T-helper 1 cell treated with Interleukin-12 subunit alpha and Interleukin-12 subunit beta and Interleukin-4 antibody, amounts not matched to agents 30 μg/mL and 1 μg/mL, for 36 hours (primary cell): ENCODE results near the gene THAP5.

Experiments
- H3K27ac Mint-ChIP-seq: one replicate; pipeline ENCODE4 v1.8.0; 2021; ENCODE audit warnings: mild to moderate bottlenecking, mixed read lengths
- H3K27me3 Mint-ChIP-seq: one replicate; pipeline ENCODE4 v1.8.0; 2021; ENCODE audit warnings: low read depth, mixed read lengths
- H3K36me3 Mint-ChIP-seq: one replicate; pipeline ENCODE4 v1.8.0; 2021; ENCODE audit warnings: low read depth, mixed read lengths
- H3K4me1 Mint-ChIP-seq: one replicate; pipeline ENCODE4 v1.8.0; 2021; ENCODE audit warnings: low read depth, mixed read lengths
- H3K4me3 Mint-ChIP-seq: one replicate; pipeline ENCODE4 v1.8.0; 2021; ENCODE audit warnings: mild to moderate bottlenecking, moderate library complexity, mixed read lengths
- H3K9me3 Mint-ChIP-seq: one replicate; pipeline ENCODE4 v1.8.0; 2021; ENCODE audit warnings: mixed read lengths

The THAP5 gene, protein sequence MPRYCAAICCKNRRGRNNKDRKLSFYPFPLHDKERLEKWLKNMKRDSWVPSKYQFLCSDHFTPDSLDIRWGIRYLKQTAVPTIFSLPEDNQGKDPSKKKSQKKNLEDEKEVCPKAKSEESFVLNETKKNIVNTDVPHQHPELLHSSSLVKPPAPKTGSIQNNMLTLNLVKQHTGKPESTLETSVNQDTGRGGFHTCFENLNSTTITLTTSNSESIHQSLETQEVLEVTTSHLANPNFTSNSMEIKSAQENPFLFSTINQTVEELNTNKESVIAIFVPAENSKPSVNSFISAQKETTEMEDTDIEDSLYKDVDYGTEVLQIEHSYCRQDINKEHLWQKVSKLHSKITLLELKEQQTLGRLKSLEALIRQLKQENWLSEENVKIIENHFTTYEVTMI

DNA sequence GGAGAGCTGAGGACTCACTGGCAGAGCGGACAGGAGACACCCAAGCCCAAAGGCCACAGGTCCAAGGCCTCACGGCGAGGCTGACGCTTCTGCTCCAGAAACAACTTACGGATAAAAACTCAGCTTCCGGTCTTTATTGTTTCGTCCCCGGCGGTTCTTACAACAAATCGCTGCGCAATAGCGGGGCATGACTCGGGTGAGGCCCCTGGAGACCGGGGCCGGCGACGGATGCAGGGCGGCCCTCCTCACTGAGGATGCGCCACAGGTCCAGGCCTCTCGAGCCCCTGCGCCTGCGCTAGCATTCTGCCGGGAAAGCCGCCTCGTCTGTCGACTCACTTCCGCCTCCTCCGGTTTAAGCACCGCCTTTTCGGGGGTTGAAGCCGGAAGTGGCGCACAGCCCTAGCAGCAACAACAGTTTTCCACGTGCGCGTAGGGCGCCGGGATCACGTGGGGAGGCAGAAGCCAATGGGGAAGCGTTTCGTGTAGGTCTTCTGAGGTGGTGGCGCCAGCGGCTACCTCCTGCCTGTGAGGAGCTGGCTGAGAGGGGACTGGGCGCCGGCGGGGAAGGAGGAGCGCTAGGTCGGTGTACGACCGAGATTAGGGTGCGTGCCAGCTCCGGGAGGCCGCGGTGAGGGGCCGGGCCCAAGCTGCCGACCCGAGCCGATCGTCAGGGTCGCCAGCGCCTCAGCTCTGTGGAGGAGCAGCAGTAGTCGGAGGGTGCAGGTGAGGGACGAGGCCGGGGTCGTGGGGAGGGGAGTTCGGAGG is at the start of gene THAP5, which contains the start of gene DNAJB9:
TSS of gene THAP5 (minus strand) at position 326 of the 765 bp plus-strand sequence. CDS start at position 189, 137 bp downstream.
TSS of gene DNAJB9 (plus strand) at position 494 of the 765 bp plus-strand sequence. CDS start 1,853 bp downstream, outside the sequence.
- no peaks in the 10 kb centered on the region for H3K27me3 Mint-ChIP-seq
- H3K4me1 Mint-ChIP-seq: peaks cover 37% of the 10 kb centered on the region
- peak within 1 kb of the TSS; percentile 93 for H3K4me3 Mint-ChIP-seq
- H3K36me3 Mint-ChIP-seq: peaks cover 40% of the 10 kb centered on the region
- peak within 1 kb of the TSS; percentile 96 for H3K27ac Mint-ChIP-seq
- peaks cover 4% of the 10 kb centered on the region for H3K9me3 Mint-ChIP-seq

DNA sequence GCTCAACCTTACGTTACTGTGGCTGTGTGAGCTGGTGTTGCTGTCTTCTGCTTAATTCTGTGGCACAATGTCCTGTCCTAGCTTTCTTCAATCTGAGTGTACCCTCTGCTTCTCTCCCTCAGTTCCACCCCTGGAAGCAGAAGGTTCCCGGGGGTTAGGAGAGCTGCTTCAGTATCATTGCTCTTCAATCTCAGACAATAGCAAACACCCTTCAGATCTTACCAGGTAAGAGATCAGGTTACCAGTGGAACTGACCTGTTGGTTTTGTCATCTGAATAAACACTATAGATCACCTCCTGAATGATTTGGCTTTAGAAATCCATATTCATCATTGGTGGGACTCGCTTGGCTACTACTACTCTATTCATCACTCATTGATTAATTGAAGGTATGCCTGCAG is 48.5 kb upstream of the THAP5 start:
- H3K9me3 Mint-ChIP-seq: no peaks in the 10 kb centered on the region
- H3K4me3 Mint-ChIP-seq: no peak overlapping the region
- H3K27me3 Mint-ChIP-seq: no peaks in the 10 kb centered on the region
- H3K27ac Mint-ChIP-seq: no peak overlapping the region
- no peaks in the 10 kb centered on the region for H3K4me1 Mint-ChIP-seq
- H3K36me3 Mint-ChIP-seq: no peaks in the 10 kb centered on the region

DNA sequence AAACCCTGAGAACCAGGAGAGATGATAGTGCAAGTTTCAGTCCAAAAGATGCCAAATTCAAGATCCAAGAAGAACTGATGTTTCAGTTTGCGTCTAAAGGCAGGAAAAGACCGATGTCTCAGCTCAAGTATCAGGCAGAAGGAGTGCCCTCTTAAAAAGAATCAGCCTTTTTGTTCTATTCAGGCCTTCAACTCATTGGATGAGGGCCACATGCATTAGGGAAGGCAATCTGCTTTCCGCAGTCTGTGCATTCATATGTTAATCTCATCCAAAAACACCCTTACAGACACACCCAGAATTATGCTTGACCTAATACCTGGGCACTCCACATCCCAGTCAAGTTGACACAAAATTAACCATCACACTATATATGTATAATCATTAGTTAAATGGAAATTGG is 45.4 kb upstream of the THAP5 start:
- Mint-ChIP-seq H3K4me1 (no peaks in the 10 kb centered on the region), H3K4me3 (no peak overlapping the region), H3K9me3 (no peaks in the 10 kb centered on the region), H3K27ac (no peak overlapping the region), H3K36me3 (no peaks in the 10 kb centered on the region), H3K27me3 (peaks cover 7% of the 10 kb centered on the region)

DNA sequence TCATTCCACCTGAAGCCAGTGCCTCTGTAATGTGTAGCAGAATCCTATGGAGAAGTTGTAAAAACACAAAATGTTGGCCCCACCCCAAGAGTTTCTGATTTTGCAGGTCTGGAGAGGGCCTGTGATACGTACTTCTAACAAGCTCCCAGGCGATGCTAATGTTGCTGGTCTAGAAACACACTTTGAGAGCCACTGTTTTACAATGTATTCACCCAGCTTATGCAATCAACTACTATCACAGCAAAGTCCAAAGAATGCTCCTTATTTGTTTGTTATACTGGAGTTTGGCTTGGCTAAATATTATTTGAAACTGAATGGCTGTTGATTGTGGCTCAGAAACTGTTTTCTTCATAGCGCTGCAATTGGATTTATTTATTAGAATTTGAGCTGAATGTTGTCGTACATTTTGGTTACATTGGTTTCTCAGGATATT is 44.5 kb upstream of the THAP5 start:
- H3K27me3 Mint-ChIP-seq: peaks cover 7% of the 10 kb centered on the region
- H3K27ac Mint-ChIP-seq: no peak overlapping the region
- no peaks in the 10 kb centered on the region for H3K9me3 Mint-ChIP-seq
- H3K36me3 Mint-ChIP-seq: no peaks in the 10 kb centered on the region
- no peaks in the 10 kb centered on the region for H3K4me1 Mint-ChIP-seq
- no peak overlapping the region for H3K4me3 Mint-ChIP-seq

DNA sequence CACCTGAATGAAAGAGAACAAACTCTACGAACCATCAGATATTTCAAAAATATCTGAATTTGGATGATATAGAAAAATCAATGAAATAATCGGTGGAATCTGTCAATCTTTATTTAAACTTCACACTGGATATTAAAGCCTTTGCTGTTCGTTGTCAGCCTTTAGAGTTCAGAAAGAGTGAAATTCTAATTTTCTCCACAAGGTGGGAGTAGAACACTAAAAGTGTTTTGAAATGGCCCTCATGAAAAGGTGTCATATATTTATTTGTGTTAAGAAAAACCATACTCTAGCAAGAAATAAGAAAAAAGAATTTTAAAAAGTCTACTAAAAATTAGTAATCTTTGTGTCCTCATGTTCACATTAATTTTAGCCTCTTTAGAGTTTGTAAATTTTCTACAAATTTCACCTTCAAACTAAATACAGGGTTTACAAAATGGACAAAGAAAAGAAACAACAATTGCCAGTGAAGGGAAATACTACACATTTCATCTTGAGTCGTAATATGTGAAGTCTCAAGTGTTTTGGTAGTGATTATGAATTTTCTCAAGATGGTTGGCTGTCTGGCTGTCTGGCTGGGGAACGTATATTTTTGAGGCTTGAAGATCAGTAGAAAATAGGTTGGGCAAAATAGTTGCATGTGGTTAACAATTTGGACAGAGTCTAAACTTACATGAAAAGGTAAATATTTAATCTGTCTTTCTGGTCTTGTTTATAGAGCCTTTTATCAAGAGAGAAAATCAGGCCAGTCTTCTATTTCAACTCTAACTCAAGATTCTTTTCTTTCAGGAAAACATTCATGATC is 43.8 kb upstream of the THAP5 start:
- Mint-ChIP-seq H3K36me3 (no peaks in the 10 kb centered on the region), H3K4me1 (no peaks in the 10 kb centered on the region), H3K9me3 (no peaks in the 10 kb centered on the region), H3K27ac (no peak overlapping the region), H3K27me3 (peaks cover 7% of the 10 kb centered on the region), H3K4me3 (no peak overlapping the region)

DNA sequence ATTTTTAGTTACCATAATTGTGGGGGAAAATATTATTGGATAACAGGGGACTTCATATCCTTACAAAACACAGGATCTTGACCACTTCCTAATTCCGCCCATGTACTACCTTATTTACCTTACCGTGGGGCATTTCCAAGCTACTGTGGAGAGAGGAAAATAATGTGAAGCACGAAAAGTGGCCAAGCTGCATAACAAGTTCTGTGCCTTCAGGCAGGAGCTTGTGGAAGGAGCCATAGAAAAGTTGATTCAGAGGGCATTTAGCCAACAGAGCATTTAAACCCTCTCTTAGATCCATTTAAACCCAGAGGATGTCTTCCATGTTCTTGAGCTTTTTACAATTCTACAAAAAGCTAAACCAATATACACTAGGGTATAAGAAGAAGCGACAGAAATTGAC is 41.8 kb upstream of the THAP5 start:
- H3K4me3 Mint-ChIP-seq: no peak overlapping the region
- H3K27me3 Mint-ChIP-seq: peaks cover 10% of the 10 kb centered on the region
- H3K4me1 Mint-ChIP-seq: no peaks in the 10 kb centered on the region
- H3K36me3 Mint-ChIP-seq: no peaks in the 10 kb centered on the region
- no peak overlapping the region for H3K27ac Mint-ChIP-seq
- no peaks in the 10 kb centered on the region for H3K9me3 Mint-ChIP-seq

DNA sequence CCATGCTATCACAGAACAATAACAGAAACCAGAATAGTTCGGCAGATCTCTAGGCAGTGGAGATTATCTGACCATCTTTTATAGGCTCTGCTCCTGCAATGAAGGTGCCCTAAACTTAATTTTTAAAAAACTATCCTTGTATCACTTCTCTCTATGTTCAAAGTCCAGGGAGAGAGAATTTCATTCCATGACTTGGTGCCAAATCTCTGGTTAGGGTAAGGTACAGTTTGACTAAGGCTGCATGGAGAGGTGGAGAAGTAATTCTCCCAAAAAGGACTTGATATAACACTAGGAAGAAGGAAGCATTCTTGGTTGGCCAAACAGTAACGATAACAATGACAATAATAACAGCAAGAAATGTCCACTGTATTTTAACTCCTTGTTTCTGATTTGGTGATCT is 40.1 kb upstream of the THAP5 start:
- Mint-ChIP-seq H3K4me3 (no peak overlapping the region), H3K36me3 (no peaks in the 10 kb centered on the region), H3K9me3 (no peaks in the 10 kb centered on the region), H3K4me1 (no peaks in the 10 kb centered on the region), H3K27ac (no peak overlapping the region), H3K27me3 (peaks cover 15% of the 10 kb centered on the region)

DNA sequence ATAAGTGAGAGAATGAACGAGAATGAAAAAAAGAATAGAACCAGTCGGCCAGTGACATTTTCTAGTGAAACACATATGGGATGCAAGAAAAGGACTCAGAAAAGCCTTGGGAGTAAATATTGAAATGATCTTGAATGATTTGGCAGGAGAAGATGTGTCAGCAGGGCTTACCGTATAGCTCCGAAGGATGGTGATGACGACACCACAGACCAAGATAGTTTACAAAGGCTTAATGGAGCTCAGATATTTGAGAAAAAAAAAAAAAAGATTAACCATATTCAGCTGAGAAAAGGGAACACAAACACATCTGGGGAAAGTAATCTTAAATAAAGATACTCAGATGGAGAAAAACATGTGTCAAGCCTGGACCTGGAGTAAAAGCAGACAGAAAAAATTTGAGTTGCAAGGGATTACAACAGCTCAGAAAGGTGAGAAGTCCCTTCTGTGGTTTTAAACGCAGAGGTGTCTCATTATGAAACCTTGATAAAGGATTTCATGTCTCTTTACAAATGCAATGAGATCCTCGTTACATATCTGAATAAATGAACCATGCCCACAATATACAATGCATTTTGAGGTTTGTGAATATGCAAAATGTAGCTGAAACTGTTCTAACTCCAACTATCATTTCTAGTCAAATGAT is 36.2 kb upstream of the THAP5 start:
- Mint-ChIP-seq H3K27ac (no peak overlapping the region), H3K27me3 (peaks cover 8% of the 10 kb centered on the region), H3K36me3 (no peaks in the 10 kb centered on the region), H3K4me1 (no peaks in the 10 kb centered on the region), H3K9me3 (no peaks in the 10 kb centered on the region), H3K4me3 (no peak overlapping the region)

DNA sequence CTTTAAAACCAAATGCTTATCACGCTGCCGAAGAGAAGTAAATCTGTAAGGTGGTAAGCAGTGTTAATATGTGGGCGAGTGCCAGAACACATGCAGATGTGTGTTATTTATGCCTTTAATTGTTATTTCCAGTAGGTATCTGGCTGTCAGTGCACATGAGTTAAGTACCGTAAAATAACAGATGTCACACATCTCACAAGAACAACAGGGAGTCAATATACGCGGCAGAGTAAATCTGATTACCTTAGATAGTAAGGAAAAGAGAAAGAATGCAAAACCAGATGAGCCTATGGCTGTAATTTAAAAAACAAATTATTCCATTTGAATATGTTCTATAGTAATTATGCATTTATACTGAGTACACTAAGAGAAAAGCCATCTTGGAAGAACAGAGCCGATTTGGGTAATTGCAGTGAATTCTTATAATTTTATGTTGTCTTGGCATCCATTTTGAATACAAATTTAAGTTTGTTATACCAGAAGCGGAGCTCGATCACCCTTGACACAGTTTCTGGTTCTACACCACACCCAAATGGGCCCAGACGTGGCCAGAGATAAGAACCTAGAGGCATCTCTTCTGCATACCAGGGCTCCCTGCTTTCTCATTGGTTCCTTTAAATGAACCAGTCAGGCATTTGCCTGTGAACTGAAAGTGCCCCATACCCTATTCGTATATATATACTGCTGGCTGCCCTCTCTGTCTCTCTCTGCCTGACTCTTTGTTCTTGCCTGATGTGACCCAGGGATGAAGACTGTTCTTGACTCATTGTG is 35.0 kb upstream of the THAP5 start:
- Mint-ChIP-seq H3K4me1 (no peaks in the 10 kb centered on the region), H3K9me3 (no peaks in the 10 kb centered on the region)

DNA sequence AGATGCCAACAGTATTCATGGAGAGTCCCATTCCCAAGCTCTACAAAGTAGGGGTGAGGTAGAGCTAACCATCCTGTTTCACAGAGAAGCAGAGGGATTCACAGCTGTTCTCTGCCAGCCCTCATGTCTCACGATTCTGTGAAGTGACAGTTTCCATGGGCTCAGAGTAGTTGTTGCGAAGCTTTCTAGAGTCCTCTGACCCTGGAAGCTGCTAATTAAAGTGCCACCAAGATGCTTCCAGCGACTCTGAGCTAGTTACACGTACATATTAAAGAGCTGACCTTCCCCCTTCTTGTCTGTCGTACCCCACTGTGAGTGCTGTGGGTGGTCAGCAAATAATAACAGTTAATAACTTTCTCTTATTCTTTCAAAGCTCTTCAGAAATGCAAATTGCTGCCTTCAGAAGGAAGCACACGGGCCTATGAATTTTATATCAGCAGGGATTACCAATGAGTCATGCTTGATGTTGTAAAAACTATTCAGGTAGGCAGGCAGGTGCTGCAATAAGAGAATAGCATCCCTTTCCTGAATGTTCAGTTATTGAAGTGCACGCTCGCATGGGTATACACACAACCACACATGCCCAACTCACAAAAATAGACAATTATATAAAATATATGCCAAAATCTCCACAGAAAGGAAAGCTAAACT is 34.3 kb upstream of the THAP5 start:
- no peak overlapping the region for H3K27ac Mint-ChIP-seq
- no peaks in the 10 kb centered on the region for H3K4me1 Mint-ChIP-seq
- H3K27me3 Mint-ChIP-seq: peaks cover 21% of the 10 kb centered on the region
- H3K36me3 Mint-ChIP-seq: no peaks in the 10 kb centered on the region
- H3K4me3 Mint-ChIP-seq: no peak overlapping the region
- H3K9me3 Mint-ChIP-seq: no peaks in the 10 kb centered on the region

More for the DNA sequence above, 35.0 kb upstream of the THAP5 start:
- no peaks in the 10 kb centered on the region for H3K36me3 Mint-ChIP-seq
- peaks cover 19% of the 10 kb centered on the region for H3K27me3 Mint-ChIP-seq
- no peak overlapping the region for H3K4me3 Mint-ChIP-seq
- H3K27ac Mint-ChIP-seq: no peak overlapping the region

DNA sequence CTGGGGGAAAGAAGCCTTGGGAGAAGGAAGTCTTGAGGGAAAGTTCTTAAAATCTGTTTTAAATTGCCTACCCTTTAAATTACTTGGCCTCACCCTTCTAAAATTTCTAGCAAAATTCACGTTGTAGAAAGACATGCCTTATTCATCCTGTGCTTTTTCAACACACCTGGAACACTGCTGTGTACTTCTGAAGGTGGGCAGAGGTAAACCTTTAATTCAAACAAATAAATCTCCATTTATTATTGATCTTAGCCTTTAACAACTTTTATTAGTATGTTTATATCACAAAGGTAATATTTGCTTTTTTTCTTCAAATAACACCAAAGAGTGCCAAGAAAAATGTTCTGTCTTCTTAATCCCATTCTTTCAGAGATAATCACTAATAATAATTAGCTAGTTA is 30.9 kb upstream of the THAP5 start:
- Mint-ChIP-seq H3K4me3 (no peak overlapping the region), H3K27me3 (peaks cover 27% of the 10 kb centered on the region), H3K36me3 (no peaks in the 10 kb centered on the region), H3K27ac (no peak overlapping the region), H3K4me1 (no peaks in the 10 kb centered on the region), H3K9me3 (no peaks in the 10 kb centered on the region)

DNA sequence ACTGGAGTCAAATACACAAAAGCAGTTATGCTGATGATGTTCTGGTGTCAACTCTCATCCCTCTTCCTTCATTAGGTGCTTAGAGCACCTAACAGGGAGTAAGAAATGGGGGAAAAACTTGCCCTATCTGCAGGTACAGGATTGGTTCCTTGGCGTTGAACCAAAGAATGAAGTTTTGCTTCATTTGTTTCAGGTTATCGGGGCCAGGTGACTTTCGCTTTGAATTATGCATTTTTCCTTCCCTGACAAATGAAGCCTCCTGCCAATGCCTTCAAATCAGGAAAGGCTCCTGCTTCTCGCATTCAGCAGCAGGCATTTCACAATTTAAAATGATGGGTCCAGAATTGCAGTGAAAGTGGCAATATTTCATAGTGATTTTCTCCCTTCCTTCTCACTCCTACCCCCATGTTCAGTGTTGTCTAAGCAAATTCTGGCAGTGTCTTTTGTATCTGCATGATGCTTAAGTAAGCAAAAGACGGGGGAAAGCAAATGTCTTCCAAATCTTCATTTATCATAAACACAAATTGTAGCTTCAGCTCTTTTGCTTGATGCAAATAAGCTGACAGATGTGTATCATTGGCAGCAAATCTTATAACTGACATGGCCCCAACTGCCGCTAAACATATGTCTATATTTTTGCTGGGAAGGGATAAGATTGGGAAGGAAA is 29.5 kb upstream of the THAP5 start:
- Mint-ChIP-seq H3K9me3 (no peaks in the 10 kb centered on the region), H3K4me3 (no peak overlapping the region), H3K27ac (no peak overlapping the region), H3K36me3 (no peaks in the 10 kb centered on the region), H3K27me3 (peaks cover 24% of the 10 kb centered on the region), H3K4me1 (no peaks in the 10 kb centered on the region)

DNA sequence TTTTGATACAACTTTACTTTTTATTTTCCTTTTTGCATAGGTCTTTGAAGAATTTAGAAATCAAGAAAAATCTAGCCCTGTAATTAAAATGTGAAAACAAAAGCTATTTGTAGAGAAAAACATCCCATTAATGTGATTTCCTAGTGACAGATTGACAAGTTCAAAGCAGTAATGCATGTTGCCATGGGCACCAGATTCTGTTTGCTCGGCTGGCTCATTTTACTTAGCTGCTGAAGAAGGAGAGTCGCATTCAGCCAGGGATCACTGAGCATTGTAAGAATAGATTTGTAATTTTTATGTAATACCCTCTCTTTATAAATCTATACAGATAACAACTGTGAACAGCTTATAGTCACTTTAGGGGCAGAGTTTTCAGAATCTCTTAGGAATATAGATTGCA is 28.6 kb upstream of the THAP5 start:
- H3K27me3 Mint-ChIP-seq: peaks cover 28% of the 10 kb centered on the region
- no peaks in the 10 kb centered on the region for H3K9me3 Mint-ChIP-seq
- no peak overlapping the region for H3K4me3 Mint-ChIP-seq
- H3K27ac Mint-ChIP-seq: no peak overlapping the region
- no peaks in the 10 kb centered on the region for H3K36me3 Mint-ChIP-seq
- no peaks in the 10 kb centered on the region for H3K4me1 Mint-ChIP-seq
